ENCODE data around the gene KRT79.

- TF ChIP-seq POLR2A (IDR thresholded peaks at IDR 0.05) = no peak
- no peak for TF ChIP-seq CTCF (IDR thresholded peaks at IDR 0.05)
These were observed 32.3 kb downstream of the KRT79 start for GRCh38 chr12:52801773-52802172.
